Subcutaneous adipose tissue (tissue), 4 donors: ENCODE measurements around the gene SLC22A12. TPM values are rescaled to one million over a fixed set of nuclear protein-coding genes. Genes with fewer than 3 reads are reported as not detected.

Source experiments
- CTCF ChIP-seq: fragments of 450-650 bp; IDR thresholded peaks from one replicate; pipeline ENCODE4 v1.5.1; 2016; ENCODE audit warnings: low read depth, mild to moderate bottlenecking, control low read depth, antibody characterized with exemption, moderate library complexity
- total RNA-seq, 4 donors: library from RNA; depleted of rRNA; stranded (reverse); fragments of >200 nt; gene quantifications; one replicate each; pipeline ENCODE4 v1.1.0, GENCODE V29; 2016

Gene SLC22A12
- total RNA-seq, 4 donors from 2014 or later = not detected

- TF ChIP-seq CTCF = no peak
Observed at GRCh38 chr11:64610596-64610995, 19.6 kb downstream of the SLC22A12 start.

GRCh38 chr11:64611176-64611575 is 20.2 kb downstream of the SLC22A12 start:
- TF ChIP-seq CTCF = no peak

GRCh38 chr11:64611869-64612646 is 21.0 kb downstream of the SLC22A12 start:
- TF ChIP-seq CTCF = no peak

- TF ChIP-seq CTCF = no peak
Observed at GRCh38 chr11:64613648-64614047, 22.6 kb downstream of the SLC22A12 start.

- no peak for TF ChIP-seq CTCF
Observed at GRCh38 chr11:64614917-64615316, 23.9 kb downstream of the SLC22A12 start.

GRCh38 chr11:64616817-64617216 is 25.8 kb downstream of the SLC22A12 start:
- no peak for TF ChIP-seq CTCF

GRCh38 chr11:64619196-64619595 is 28.2 kb downstream of the SLC22A12 start:
- no peak for TF ChIP-seq CTCF
